HEK293 (cell line): ENCODE measurements around the gene HOXB8.

ENCODE experiments used
- EGR2 ChIP-seq: fragments of 450-650 bp; formaldehyde crosslinking; IDR thresholded peaks from 2 replicates; pipeline ENCODE4 v1.5.1; 2016; ENCODE audit warnings: low read depth, missing biosample characterization, missing genetic modification characterization
- GLIS2 ChIP-seq: fragments of 450-650 bp; formaldehyde crosslinking; IDR thresholded peaks from 2 replicates; pipeline ENCODE4 v1.5.1; 2016; ENCODE audit warnings: missing biosample characterization, missing genetic modification characterization
- HOXD13 ChIP-seq: sonication (generic); formaldehyde crosslinking; IDR thresholded peaks from 2 replicates; pipeline ENCODE4 v1.8.0; 2022; ENCODE audit warnings: missing genetic modification reagents, borderline replicate concordance
- PRDM2 ChIP-seq: fragments of 450-650 bp; formaldehyde crosslinking; IDR thresholded peaks from 2 replicates; pipeline ENCODE4 v1.5.1; 2016; ENCODE audit warnings: missing biosample characterization, missing genetic modification characterization, borderline replicate concordance
- REST ChIP-seq: fragments of 450-650 bp; formaldehyde crosslinking; IDR thresholded peaks from 2 replicates; pipeline ENCODE4 v1.5.1; 2016; ENCODE audit warnings: missing biosample characterization, missing genetic modification characterization
- SP2 ChIP-seq: fragments of 450-650 bp; formaldehyde crosslinking; IDR thresholded peaks from 2 replicates; pipeline ENCODE4 v1.5.1; 2016; ENCODE audit warnings: missing biosample characterization, missing genetic modification characterization
- YY2 ChIP-seq: fragments of 450-650 bp; formaldehyde crosslinking; IDR thresholded peaks from 2 replicates; pipeline ENCODE4 v1.5.1; 2016; ENCODE audit warnings: missing biosample characterization, missing genetic modification characterization
- ZBTB11 ChIP-seq: fragments of 450-650 bp; formaldehyde crosslinking; conservative IDR thresholded peaks from 2 replicates; pipeline ENCODE4 v1.5.1; 2016; ENCODE audit warnings: low read depth, missing biosample characterization, missing genetic modification characterization
- ZNF138 ChIP-seq: fragments of 450-650 bp; formaldehyde crosslinking; IDR thresholded peaks from 2 replicates; pipeline ENCODE4 v1.5.1; 2016; ENCODE audit warnings: missing biosample characterization, missing genetic modification characterization, borderline replicate concordance
- ZNF175 ChIP-seq: fragments of 450-650 bp; formaldehyde crosslinking; IDR thresholded peaks from 2 replicates; pipeline ENCODE4 v1.5.1; 2016; ENCODE audit warnings: missing biosample characterization, missing genetic modification characterization
- ZNF280C ChIP-seq: fragments of 450-650 bp; formaldehyde crosslinking; IDR thresholded peaks from 2 replicates; pipeline ENCODE4 v1.5.1; 2016; ENCODE audit warnings: missing biosample characterization, missing genetic modification characterization
- ZNF449 ChIP-seq: fragments of 450-650 bp; formaldehyde crosslinking; IDR thresholded peaks from 2 replicates; pipeline ENCODE4 v1.5.1; 2017; ENCODE audit warnings: missing biosample characterization, mild to moderate bottlenecking, missing genetic modification characterization, moderate library complexity
- ZNF501 ChIP-seq: fragments of 450-650 bp; formaldehyde crosslinking; IDR thresholded peaks from 2 replicates; pipeline ENCODE4 v1.5.1; 2016; ENCODE audit warnings: missing biosample characterization, missing genetic modification characterization
- ZNF513 ChIP-seq: fragments of 450-650 bp; IDR thresholded peaks from 2 replicates; pipeline ENCODE4 v1.5.1; 2018; ENCODE audit warnings: missing biosample characterization, missing genetic modification characterization
- ZNF585B ChIP-seq: fragments of 450-650 bp; formaldehyde crosslinking; IDR thresholded peaks from 2 replicates; pipeline ENCODE4 v1.5.1; 2016; ENCODE audit warnings: missing biosample characterization, missing genetic modification characterization
- ZNF596 ChIP-seq: fragments of 450-650 bp; IDR thresholded peaks from 2 replicates; pipeline ENCODE4 v1.5.0; 2018; ENCODE audit warnings: missing biosample characterization, mild to moderate bottlenecking, missing genetic modification characterization, moderate library complexity
- ZNF629 ChIP-seq: fragments of 450-650 bp; formaldehyde crosslinking; IDR thresholded peaks from 2 replicates; pipeline ENCODE4 v1.5.1; 2017; ENCODE audit warnings: missing biosample characterization, missing genetic modification characterization
- ZSCAN23 ChIP-seq: fragments of 450-650 bp; formaldehyde crosslinking; IDR thresholded peaks from 2 replicates; pipeline ENCODE4 v1.5.1; 2016; ENCODE audit warnings: missing biosample characterization, missing genetic modification characterization

HOXB8 gene

GRCh38 chr17:48615047-48615962 lies at the start of gene HOXB8 (continued):
- peak; percentile 99 for TF ChIP-seq ZNF596 (tag by site-specific recombination)
- no peak for TF ChIP-seq ZBTB11 (tag by site-specific recombination)
- TF ChIP-seq ZSCAN23 (tag by site-specific recombination): no peak
- no peak for TF ChIP-seq ZNF138
- no peak for TF ChIP-seq SP2
- no peak for TF ChIP-seq ZNF585B (tag by site-specific recombination)
- TF ChIP-seq PRDM2 (tag by site-specific recombination): no peak
- no peak for TF ChIP-seq GLIS2
- peak; percentile 87 for TF ChIP-seq EGR2 (tag by site-specific recombination)
- no peak for TF ChIP-seq ZNF175 (tag by site-specific recombination)
- no peak for TF ChIP-seq ZNF280C (tag by site-specific recombination)
- no peak for TF ChIP-seq YY2 (tag by site-specific recombination)
- TF ChIP-seq HOXD13 (CRISPR knock-in tag): no peak
- TF ChIP-seq ZNF501: 0 out of 2 replicates have a peak, but pooled peaks have one; percentile 53
- TF ChIP-seq ZNF629: 0 out of 2 replicates have a peak, but pooled peaks have one; percentile 21
- TF ChIP-seq ZNF449 (tag by site-specific recombination): no peak; the same call in 1 of the 2 replicates
- TF ChIP-seq ZNF513 (tag by site-specific recombination): no peak
- TF ChIP-seq REST: no peak
